HepG2 (cell line): ENCODE data around the gene RNF213. TPM values are rescaled to one million over a fixed set of nuclear protein-coding genes. Genes with fewer than 3 reads are reported as not detected.

Experiments
- ATAC-seq: fragments of 200-7000 bp; cut with Tn5 transposase; 3 replicates; pipeline ENCODE4 v1.9.1; 2020; ENCODE audit warnings: mild to moderate bottlenecking, moderate library complexity
- BruUV-seq: library from RNA; stranded (reverse); fragments of 400-500 nt; replicated peaks from 2 replicates; lab custom pipeline; 2021; lab: Mats Ljungman, UMichigan
- CTCF ChIA-PET: fragments of 300-600 bp; formaldehyde crosslinking; extraction: SDS; loops from one replicate; lab custom pipeline; 2021; ENCODE audit warnings: low total read pairs, inconsistent platforms, low intra/inter-chr PET ratio; lab: Yijun Ruan, JAX
- POLR2A ChIA-PET: fragments of 350-600 bp; sonication (Branson Sonifier 250); formaldehyde crosslinking; loops from one replicate; lab custom pipeline; 2020; ENCODE audit warnings: antibody characterized with exemption, inconsistent platforms; lab: Yijun Ruan, JAX
- DNase-seq: peaks from one replicate; pipeline ENCODE4 v3.0.0-alpha.2; 2015; ENCODE audit warnings: low spot score
- FAIRE-seq: peaks from 3 replicates; lab custom pipeline; 2011; peaks lifted over from hg19 to GRCh38; lab: Jason Lieb, UNC
- H2AFZ ChIP-seq: one replicate; pipeline ENCODE4 v1.6.1; 2011; ENCODE audit warnings: low read length, inconsistent platforms
- H3K27ac ChIP-seq: fragments of 300-600 bp; 3 replicates; pipeline ENCODE4 v1.8.0; 2011; ENCODE audit warnings: mixed run types, mild to moderate bottlenecking, mixed read lengths, low read length, inconsistent platforms; ENCODE audit not compliant: insufficient read depth; ENCODE audit errors: extremely low read length
- H3K27me3 ChIP-seq, 2 experiments: fragments of 200-600 bp in 1 of 2; 2 replicates in 1 of 2; 3 replicates in 1 of 2; pipeline versions ENCODE4 v1.6.0 to v1.8.0; 2011; ENCODE audit warnings: low read length in 2 of 2, mild to moderate bottlenecking in 2 of 2, moderate library complexity in 2 of 2, inconsistent platforms in 1 of 2; ENCODE audit not compliant: insufficient read depth in 2 of 2, control insufficient read depth in 1 of 2
- H3K36me3 ChIP-seq, 2 experiments: fragments of 200-600 bp in 1 of 2; replicated peaks in 1 of 2; 2 replicates in 1 of 2; 3 replicates in 1 of 2; pipeline versions ENCODE4 v1.5.1 to v1.8.0; 2011; ENCODE audit warnings: low read length in 2 of 2, inconsistent platforms in 1 of 2; ENCODE audit not compliant: insufficient read depth in 2 of 2, control insufficient read depth in 1 of 2
- H3K4me1 ChIP-seq: 2 replicates; pipeline ENCODE4 v1.5.1; 2012; ENCODE audit warnings: low read length, inconsistent platforms; ENCODE audit not compliant: insufficient read depth
- H3K4me2 ChIP-seq: 2 replicates; pipeline ENCODE4 v1.6.0; 2011; ENCODE audit warnings: low read depth, low read length, inconsistent platforms
- H3K4me3 ChIP-seq, 3 experiments: fragments of 200-600 bp in 1 of 3; sonication (generic), shearing (Covaris generic) in 1 of 3; replicated peaks in 1 of 3; 2 replicates each; pipeline ENCODE4 v1.5.1; 2011 to 2016; ENCODE audit warnings: low read length in 3 of 3, inconsistent platforms in 2 of 3, low read depth in 2 of 3, mild to moderate bottlenecking in 2 of 3, control low read depth in 1 of 3, mixed read lengths in 1 of 3; ENCODE audit not compliant: insufficient read depth in 1 of 3
- H3K79me2 ChIP-seq: one replicate; pipeline ENCODE4 v1.6.1; 2011; ENCODE audit warnings: low read length, inconsistent platforms; ENCODE audit not compliant: insufficient read depth
- H3K9ac ChIP-seq: 2 replicates; pipeline ENCODE4 v1.6.0; 2011; ENCODE audit warnings: mild to moderate bottlenecking, low read depth, low read length, inconsistent platforms; ENCODE audit not compliant: insufficient read depth
- H3K9me3 ChIP-seq: 2 replicates; pipeline ENCODE4 v1.5.1; 2012; ENCODE audit warnings: mild to moderate bottlenecking, low read length
- H4K20me1 ChIP-seq: 2 replicates; pipeline ENCODE4 v1.6.0; 2011; ENCODE audit warnings: inconsistent platforms, mild to moderate bottlenecking, low read length, moderate library complexity; ENCODE audit not compliant: insufficient read depth
- CC2D1A ChIP-seq: sonication (generic); formaldehyde crosslinking; IDR thresholded peaks from 2 replicates; pipeline ENCODE4 v1.8.1; 2023; ENCODE audit warnings: mild to moderate bottlenecking, missing genetic modification reagents
- FOXP4 ChIP-seq: sonication (generic); formaldehyde crosslinking; IDR thresholded peaks from 2 replicates; pipeline ENCODE4 v1.4.0; 2020; ENCODE audit warnings: missing genetic modification reagents
- IKZF4 ChIP-seq: sonication (generic); formaldehyde crosslinking; IDR thresholded peaks from 2 replicates; pipeline ENCODE4 v1.5.1; 2020; ENCODE audit warnings: borderline replicate concordance, mild to moderate bottlenecking, low read depth, missing genetic modification reagents; ENCODE audit errors: not compliant biosample characterization
- NFKB2 ChIP-seq: sonication (generic); formaldehyde crosslinking; IDR thresholded peaks from 2 replicates; pipeline ENCODE4 v1.4.0; 2020; ENCODE audit warnings: missing genetic modification reagents, borderline replicate concordance
- ONECUT2 ChIP-seq: sonication (generic); formaldehyde crosslinking; IDR thresholded peaks from 2 replicates; pipeline ENCODE4 v1.4.0; 2020; ENCODE audit warnings: missing genetic modification reagents
- SP4 ChIP-seq: sonication (generic); formaldehyde crosslinking; IDR thresholded peaks from 2 replicates; pipeline ENCODE4 v1.8.1; 2023; ENCODE audit warnings: mild to moderate bottlenecking, missing genetic modification reagents
- ZNF619 ChIP-seq: sonication (generic); formaldehyde crosslinking; IDR thresholded peaks from 2 replicates; pipeline ENCODE4 v1.4.0; 2020; ENCODE audit warnings: mild to moderate bottlenecking, missing genetic modification reagents
- ZNF816 ChIP-seq: sonication (generic); formaldehyde crosslinking; IDR thresholded peaks from 2 replicates; pipeline ENCODE4 v1.8.0; 2022; ENCODE audit warnings: missing genetic modification reagents, mild to moderate bottlenecking, borderline replicate concordance
- ZSCAN21 ChIP-seq: sonication (generic); formaldehyde crosslinking; IDR thresholded peaks from 2 replicates; pipeline ENCODE4 v1.8.0; 2022; ENCODE audit warnings: mild to moderate bottlenecking, missing genetic modification reagents, moderate library complexity, borderline replicate concordance
- WGBS: methylation state at CpG from one replicate; pipeline ENCODE4 v1.1.6; 2017; ENCODE audit warnings: low lambda C conversion rate; 5-methylcytosine and 5-hydroxymethylcytosine counted together
- in situ Hi-C: cut with HindIII; loops from 2 replicates; pipeline ENCODE4 v1.10.0; 2017; ENCODE audit warnings: low pct_unique_long_range_greater_than_20kb; ENCODE audit not compliant: extremely low pct_ligation_motif_present
- intact Hi-C: fragments of 100-400 bp; cut with micrococcal nuclease; formaldehyde crosslinking; loops from one replicate; pipeline ENCODE4 v1.10.0; 2022; ENCODE audit not compliant: unreplicated experiment
- polyA plus RNA-seq, 8 experiments: library from polyadenylated mRNA; depleted of rRNA in 3 of 8; stranded (reverse) in 7 of 8; unstranded in 1 of 8; fragments of >200 nt; fragmentation: Illumina TruSeq in 4 of 8; extraction: Trizol in 4 of 8; gene quantifications; 2 replicates each; pipeline versions ENCODE4 v1.2.1 to v1.2.3, GENCODE V29; 2011 to 2016; ENCODE audit warnings: low read depth in 4 of 8, missing spikeins in 1 of 8, mixed read lengths in 1 of 8; ENCODE audit not compliant: insufficient read depth in 1 of 8
- total RNA-seq, 5 experiments: library from RNA; depleted of rRNA; stranded (reverse); fragments of >200 nt; fragmentation: Illumina TruSeq; extraction: Trizol; gene quantifications; 2 replicates each; pipeline ENCODE4 v1.2.3, GENCODE V29; 2016; ENCODE audit warnings: low read depth in 1 of 5

RNF213 gene
- total and polyA plus RNA-seq, 2 of the 13 experiments (the other 11 are each of a cell fraction or from before 2014, with no cell fraction given) = 38.6 to 38.7 TPM

DNA sequence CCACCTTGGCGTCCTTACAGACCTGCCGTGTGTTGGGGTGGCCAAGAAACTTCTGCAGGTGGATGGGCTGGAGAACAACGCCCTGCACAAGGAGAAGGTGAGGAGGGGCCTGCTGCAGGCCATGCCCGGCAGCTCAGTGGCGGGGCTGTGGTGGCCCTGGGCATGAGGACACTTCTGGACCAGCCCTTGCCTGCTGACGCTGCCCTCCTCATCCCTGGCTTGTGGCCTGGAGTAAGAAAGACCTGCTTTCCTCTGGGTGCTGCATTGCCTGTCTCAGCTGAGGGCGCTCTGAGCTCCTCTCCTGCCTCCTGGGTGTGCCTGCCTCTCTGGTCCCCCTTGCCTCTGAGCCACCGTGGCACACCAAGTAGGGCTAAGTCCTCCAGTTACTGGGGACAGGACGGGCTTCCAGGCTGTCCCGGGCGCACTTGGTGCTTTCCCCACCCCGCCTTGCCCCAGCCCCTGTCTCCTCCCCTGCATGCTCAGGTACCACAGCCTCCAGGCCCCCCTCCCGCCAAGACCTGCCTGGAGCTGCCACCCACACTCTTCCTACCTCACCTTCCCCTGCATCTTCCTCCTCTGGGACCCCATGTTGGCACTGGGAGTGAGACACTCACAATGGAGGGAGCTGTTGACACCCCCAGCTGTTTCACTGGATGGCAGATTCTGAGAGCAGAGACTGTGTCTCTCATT, 163.0 kb downstream of the RNF213 start:
- Histone ChIP-seq H3K4me1 (no peaks in the 10 kb centered on the region), H3K9ac (no peak overlapping the region), H4K20me1 (no peaks in the 10 kb centered on the region), H2AFZ (no peak overlapping the region), H3K9me3 (no peaks in the 10 kb centered on the region), H3K27ac (no peak overlapping the region), H3K4me3 (no peak overlapping the region), H3K4me2 (no peak overlapping the region), H3K79me2 (no peaks in the 10 kb centered on the region), H3K36me3 (peaks cover 1 to 4% of the 10 kb centered on the region in 2 experiments; a peak in 1 of 5 replicates), H3K27me3 (no peaks in the 10 kb centered on the region)
- no peak for ATAC-seq
- CTCF ChIA-PET = interaction anchor here (1.2 kb wide), 1 partner anchor 151 kb away, joined by 4 read pairs; no protein-coding TSS in a partner anchor
- no peak for FAIRE-seq
- no TSS peak for BruUV-seq
- TF ChIP-seq ZSCAN21 (CRISPR knock-in tag) (no peak), FOXP4 (no peak), CC2D1A (CRISPR knock-in tag) (no peak), SP4 (CRISPR knock-in tag) (no peak), NFKB2 (CRISPR knock-in tag) (no peak), ZNF816 (CRISPR knock-in tag) (no peak), ONECUT2 (CRISPR knock-in tag) (no peak), IKZF4 (CRISPR knock-in tag) (no peak), ZNF619 (CRISPR knock-in tag) (no peak)
- in situ Hi-C loops = no loop called here
- WGBS = 74% methylated on average over 13 of the region's 13 CpGs
- DNase-seq = no peak
- POLR2A ChIA-PET = interaction anchor here (0.6 kb wide), 1 partner anchor 27 kb away, joined by 3 read pairs; no protein-coding TSS in a partner anchor
- intact Hi-C loops = no loop called here
